GM21723 (cell line): ENCODE data around the gene KCTD2.
"Not testable (repeated sequence)": the region's sequence is repeated elsewhere in the genome, so short reads cannot be mapped to it uniquely, and the experiment has no call there.

ENCODE experiments used
- ATAC-seq: cut with Tn5 transposase; IDR thresholded peaks from one replicate; pipeline ENCODE4 v1.9.1; 2021; ENCODE audit warnings: mild to moderate bottlenecking, moderate library complexity; ENCODE audit not compliant: unreplicated experiment

KCTD2 gene

GRCh38 chr17:75019710-75020109 is 27.3 kb upstream of the KCTD2 start:
- no peak for ATAC-seq

- ATAC-seq: no peak
Measured at GRCh38 chr17:75020331-75021110, 26.5 kb upstream of the KCTD2 start.

- ATAC-seq: no peak
Measured at GRCh38 chr17:75024686-75025397, 22.2 kb upstream of the KCTD2 start.

- ATAC-seq: not testable (repeated sequence)
Measured at GRCh38 chr17:75025398-75025734, 21.7 kb upstream of the KCTD2 start.

- ATAC-seq: not testable (repeated sequence)
Measured at GRCh38 chr17:75026650-75027049, 20.4 kb upstream of the KCTD2 start.

GRCh38 chr17:75030161-75030560 is 16.9 kb upstream of the KCTD2 start:
- ATAC-seq: no peak

- no peak for ATAC-seq
Measured at GRCh38 chr17:75031972-75032719, 14.9 kb upstream of the KCTD2 start.

- ATAC-seq: no peak
Measured at GRCh38 chr17:75032720-75033280, 14.2 kb upstream of the KCTD2 start.

GRCh38 chr17:75033346-75034235 is 13.4 kb upstream of the KCTD2 start:
- peak; percentile 62 for ATAC-seq

GRCh38 chr17:75034236-75034908 is 12.7 kb upstream of the KCTD2 start:
- peak; percentile 63 for ATAC-seq

GRCh38 chr17:75036643-75037268 is 10.3 kb upstream of the KCTD2 start:
- ATAC-seq: no peak

- no peak for ATAC-seq
Measured at GRCh38 chr17:75039238-75039637, 7.8 kb upstream of the KCTD2 start.

- ATAC-seq: no peak
Measured at GRCh38 chr17:75041656-75042280, 5.3 kb upstream of the KCTD2 start.

GRCh38 chr17:75043789-75044188 is 3.2 kb upstream of the KCTD2 start:
- not testable (repeated sequence) for ATAC-seq

GRCh38 chr17:75044716-75045115 is 2.3 kb upstream of the KCTD2 start:
- no peak for ATAC-seq

- ATAC-seq: not testable (repeated sequence)
Measured at GRCh38 chr17:75045946-75046406, 1.0 kb upstream of the KCTD2 start.

GRCh38 chr17:75047398-75048098 is 523 bp downstream of the KCTD2 start:
- ATAC-seq: peak; percentile 20

- no peak for ATAC-seq
Measured at GRCh38 chr17:75048249-75048878, 1.3 kb downstream of the KCTD2 start.
